Adrenal gland (tissue), 5 donors: ENCODE results near the gene SYTL3.

ENCODE experiments used
- POLR2A ChIP-seq, 2 donors: fragments of 450-650 bp; IDR thresholded peaks; one replicate each; pipeline ENCODE4 v1.6.1; 2017; ENCODE audit warnings: antibody characterized with exemption in 2 of 2, mild to moderate bottlenecking in 2 of 2, moderate library complexity in 1 of 2
- TF ChIP-seq, protein P1 (sequence below), 6 experiments: fragments of 450-650 bp in 4 of 6; fragments of 200-600 bp in 2 of 6; sonication (generic) in 1 of 6; IDR thresholded peaks; 1 replicate in 5 of 6; 2 replicates in 1 of 6; pipeline versions ENCODE4 v1.5.1 to v1.8.0; 2016 to 2021; ENCODE audit warnings: antibody characterized with exemption in 6 of 6, mild to moderate bottlenecking in 2 of 6, moderate library complexity in 1 of 6
- donor health status: DM: no; HTN: no; CAD: no.

DNA sequence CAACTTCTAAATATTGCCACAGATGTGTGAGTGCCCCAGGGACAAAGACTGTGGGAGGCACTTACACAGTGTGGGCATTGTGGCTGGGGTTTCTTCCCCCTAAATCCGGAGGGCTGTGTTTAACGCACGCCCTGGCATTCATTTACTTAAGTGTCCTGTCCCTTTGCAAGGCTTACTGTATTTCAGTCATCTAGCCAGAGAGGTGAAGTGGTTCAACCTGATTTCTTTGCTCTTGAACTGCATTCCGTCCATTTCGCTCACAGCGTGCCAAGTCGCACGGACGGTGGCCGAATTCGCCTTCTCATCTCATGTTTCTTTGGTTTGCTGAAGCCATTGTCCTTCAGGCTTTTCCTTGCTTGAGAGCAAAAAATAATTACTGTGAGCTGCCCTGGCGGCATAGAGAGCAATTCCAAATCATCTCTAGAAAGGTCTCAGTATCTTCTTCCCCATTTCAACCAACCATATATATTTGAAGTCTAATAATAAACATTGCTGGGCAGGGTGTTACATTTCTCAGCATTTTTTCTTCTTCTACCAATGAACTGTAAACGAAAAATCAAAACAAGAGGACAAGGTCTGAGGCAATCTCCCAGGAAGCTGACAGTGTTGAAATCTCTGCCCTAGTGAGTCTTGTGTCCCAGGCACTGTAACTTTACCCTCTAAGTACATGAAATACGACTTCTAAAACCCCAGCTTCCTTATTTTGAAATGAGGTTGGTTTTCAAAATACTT, 16.9 kb downstream of the SYTL3 start:
- TF ChIP-seq, protein P1, sequence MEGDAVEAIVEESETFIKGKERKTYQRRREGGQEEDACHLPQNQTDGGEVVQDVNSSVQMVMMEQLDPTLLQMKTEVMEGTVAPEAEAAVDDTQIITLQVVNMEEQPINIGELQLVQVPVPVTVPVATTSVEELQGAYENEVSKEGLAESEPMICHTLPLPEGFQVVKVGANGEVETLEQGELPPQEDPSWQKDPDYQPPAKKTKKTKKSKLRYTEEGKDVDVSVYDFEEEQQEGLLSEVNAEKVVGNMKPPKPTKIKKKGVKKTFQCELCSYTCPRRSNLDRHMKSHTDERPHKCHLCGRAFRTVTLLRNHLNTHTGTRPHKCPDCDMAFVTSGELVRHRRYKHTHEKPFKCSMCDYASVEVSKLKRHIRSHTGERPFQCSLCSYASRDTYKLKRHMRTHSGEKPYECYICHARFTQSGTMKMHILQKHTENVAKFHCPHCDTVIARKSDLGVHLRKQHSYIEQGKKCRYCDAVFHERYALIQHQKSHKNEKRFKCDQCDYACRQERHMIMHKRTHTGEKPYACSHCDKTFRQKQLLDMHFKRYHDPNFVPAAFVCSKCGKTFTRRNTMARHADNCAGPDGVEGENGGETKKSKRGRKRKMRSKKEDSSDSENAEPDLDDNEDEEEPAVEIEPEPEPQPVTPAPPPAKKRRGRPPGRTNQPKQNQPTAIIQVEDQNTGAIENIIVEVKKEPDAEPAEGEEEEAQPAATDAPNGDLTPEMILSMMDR (IDR thresholded peaks at IDR 0.05) = no peak
- TF ChIP-seq POLR2A (IDR thresholded peaks at IDR 0.05) = no peak
